PC-3 (cell line): ENCODE data around the gene NUAK1. TPM values are rescaled to one million over a fixed set of nuclear protein-coding genes. Genes with fewer than 3 reads are reported as not detected.

Experiments used
- ATAC-seq: fragments of 200-7000 bp; cut with Tn5 transposase; 2 replicates; pipeline ENCODE4 v1.9.1; 2020; ENCODE audit warnings: mild to moderate bottlenecking, moderate library complexity
- BruUV-seq: library from RNA; stranded (reverse); fragments of 400-500 nt; replicated peaks from 2 replicates; lab custom pipeline; 2021; lab: Mats Ljungman, UMichigan
- CTCF ChIA-PET: fragments of 300-600 bp; sonication (Branson Sonifier 250); formaldehyde crosslinking; loops from one replicate; lab custom pipeline; 2022; ENCODE audit warnings: antibody characterized with exemption; lab: Charles Lee
- POLR2A ChIA-PET: fragments of 300-600 bp; sonication (Branson Sonifier 250); formaldehyde crosslinking; loops from one replicate; lab custom pipeline; 2022; ENCODE audit warnings: antibody characterized with exemption; ENCODE audit not compliant: unreplicated experiment; lab: Charles Lee
- DNase-seq: peaks from one replicate; pipeline ENCODE4 v3.0.0-alpha.2; 2015
- H2AFZ ChIP-seq: fragments of 300-600 bp; sonication (generic); 2 replicates; pipeline ENCODE4 v1.6.0; 2016; ENCODE audit warnings: antibody characterized with exemption, low read length
- H3F3A ChIP-seq: fragments of 300-600 bp; sonication (generic); one replicate; pipeline ENCODE4 v1.6.0; 2017; ENCODE audit warnings: antibody characterized with exemption, low read length, control low read depth, mild to moderate bottlenecking; ENCODE audit not compliant: unreplicated experiment
- H3K27ac ChIP-seq: fragments of 300-600 bp; sonication (generic); 2 replicates; pipeline ENCODE4 v1.5.1; 2016; ENCODE audit warnings: mild to moderate bottlenecking, low read length
- H3K27me3 ChIP-seq: fragments of 300-600 bp; sonication (generic); 2 replicates; pipeline ENCODE4 v1.6.1; 2016; ENCODE audit warnings: low read length, mixed read lengths
- H3K36me3 ChIP-seq: fragments of 300-600 bp; sonication (generic); 2 replicates; pipeline ENCODE4 v1.6.1; 2016; ENCODE audit warnings: low read depth, mixed run types, low read length, mixed read lengths
- H3K4me1 ChIP-seq: fragments of 300-600 bp; sonication (generic); 2 replicates; pipeline ENCODE4 v1.5.1; 2016; ENCODE audit warnings: low read length; ENCODE audit not compliant: insufficient read depth
- H3K4me2 ChIP-seq: fragments of 300-600 bp; sonication (generic); 2 replicates; pipeline ENCODE4 v1.6.0; 2016; ENCODE audit warnings: low read length
- H3K4me3 ChIP-seq: fragments of 300-600 bp; sonication (generic); 2 replicates; pipeline ENCODE4 v1.5.1; 2016; ENCODE audit warnings: mild to moderate bottlenecking, low read length, mixed read lengths
- H3K79me2 ChIP-seq: fragments of 300-600 bp; sonication (generic); 2 replicates; pipeline ENCODE4 v1.6.1; 2017; ENCODE audit warnings: low read length, mixed read lengths
- H3K9ac ChIP-seq: fragments of 300-600 bp; sonication (generic); 2 replicates; pipeline ENCODE4 v1.6.0; 2016; ENCODE audit warnings: mild to moderate bottlenecking, low read length
- H3K9me2 ChIP-seq: fragments of 300-600 bp; sonication (generic); replicated peaks from 2 replicates; pipeline ENCODE4 v1.6.1; 2016; ENCODE audit warnings: mixed run types, low read length, mixed read lengths
- H3K9me3 ChIP-seq: fragments of 300-600 bp; sonication (generic); 2 replicates; pipeline ENCODE4 v1.6.1; 2016; ENCODE audit warnings: low read length, mixed read lengths
- H4K20me1 ChIP-seq: fragments of 300-600 bp; sonication (generic); 2 replicates; pipeline ENCODE4 v1.6.1; 2016; ENCODE audit warnings: low read length, mixed read lengths
- EZH2 ChIP-seq: fragments of 300-600 bp; sonication (generic); IDR thresholded peaks from one replicate; pipeline ENCODE4 v1.6.1; 2017; ENCODE audit warnings: antibody characterized with exemption, mild to moderate bottlenecking, low read length; ENCODE audit not compliant: unreplicated experiment
- EZH2phosphoT487 ChIP-seq: fragments of 300-600 bp; sonication (generic); IDR thresholded peaks from 2 replicates; pipeline ENCODE4 v1.6.1; 2018; ENCODE audit warnings: mild to moderate bottlenecking, antibody characterized with exemption, low read length, borderline replicate concordance
- intact Hi-C: fragments of 100-400 bp; cut with micrococcal nuclease; formaldehyde crosslinking; loops from 2 replicates; pipeline ENCODE4 v1.9.0; 2023
- total RNA-seq: library from RNA; depleted of rRNA; stranded (reverse); fragments of >200 nt; gene quantifications from 2 replicates; pipeline ENCODE4 v1.2.3, GENCODE V29; 2014
- TF ChIP-seq, protein P1 (sequence below): fragments of 300-600 bp; sonication (generic); conservative IDR thresholded peaks from 2 replicates; pipeline ENCODE4 v1.5.1; 2017; ENCODE audit warnings: antibody characterized with exemption, low read depth, mild to moderate bottlenecking, low read length

NUAK1 gene
- total RNA-seq, 1 experiment from 2014 or later = 9.8 TPM

DNA sequence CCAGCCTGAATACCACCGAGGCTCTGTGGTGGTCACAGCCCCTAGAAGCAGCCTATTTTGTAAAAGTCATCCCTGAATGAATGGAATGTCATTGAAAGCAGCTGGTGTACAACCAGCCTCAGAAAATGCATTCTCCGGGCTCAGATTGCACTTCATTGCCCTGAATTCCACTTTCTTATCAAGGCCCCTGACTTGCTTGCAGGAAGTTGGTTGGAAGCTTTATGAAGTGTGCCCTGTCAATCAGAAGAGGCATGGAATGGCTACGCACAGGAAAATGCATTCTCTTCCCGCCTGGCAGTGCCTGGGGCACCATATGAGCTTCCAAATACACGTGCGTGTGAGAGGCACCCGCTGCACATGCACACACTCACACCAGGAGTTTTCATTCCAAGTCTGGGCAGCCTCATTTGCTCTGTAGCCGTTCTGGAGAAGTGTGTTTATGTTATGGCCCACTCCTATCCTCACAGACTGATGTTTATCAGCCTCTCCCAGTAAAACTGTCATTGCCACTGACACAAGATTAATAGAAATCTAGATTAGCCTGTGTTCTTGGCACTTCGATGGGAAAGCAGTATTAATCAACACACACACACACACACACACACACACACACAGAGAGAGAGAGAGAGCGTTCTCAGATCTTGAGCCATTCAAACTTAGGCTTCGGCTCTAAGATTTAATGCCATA is 63.9 kb downstream of the NUAK1 start:
- no peak for ATAC-seq
- Histone ChIP-seq H3F3A (no peaks in the 10 kb centered on the region), H3K4me3 (no peak overlapping the region), H3K4me2 (0 out of 2 replicates have a peak overlapping the region, but pooled peaks have one; percentile 24), H3K27ac (no peak overlapping the region), H3K9me3 (no peaks in the 10 kb centered on the region), H3K36me3 (no peaks in the 10 kb centered on the region), H3K9me2 (no peaks in the 10 kb centered on the region), H3K9ac (no peak overlapping the region), H2AFZ (no peak overlapping the region), H4K20me1 (no peaks in the 10 kb centered on the region), H3K4me1 (peaks cover 18% of the 10 kb centered on the region), H3K27me3 (no peaks in the 10 kb centered on the region), H3K79me2 (no peaks in the 10 kb centered on the region)
- POLR2A ChIA-PET = no interaction called here
- intact Hi-C loops = no loop called here
- TF ChIP-seq, protein P1, sequence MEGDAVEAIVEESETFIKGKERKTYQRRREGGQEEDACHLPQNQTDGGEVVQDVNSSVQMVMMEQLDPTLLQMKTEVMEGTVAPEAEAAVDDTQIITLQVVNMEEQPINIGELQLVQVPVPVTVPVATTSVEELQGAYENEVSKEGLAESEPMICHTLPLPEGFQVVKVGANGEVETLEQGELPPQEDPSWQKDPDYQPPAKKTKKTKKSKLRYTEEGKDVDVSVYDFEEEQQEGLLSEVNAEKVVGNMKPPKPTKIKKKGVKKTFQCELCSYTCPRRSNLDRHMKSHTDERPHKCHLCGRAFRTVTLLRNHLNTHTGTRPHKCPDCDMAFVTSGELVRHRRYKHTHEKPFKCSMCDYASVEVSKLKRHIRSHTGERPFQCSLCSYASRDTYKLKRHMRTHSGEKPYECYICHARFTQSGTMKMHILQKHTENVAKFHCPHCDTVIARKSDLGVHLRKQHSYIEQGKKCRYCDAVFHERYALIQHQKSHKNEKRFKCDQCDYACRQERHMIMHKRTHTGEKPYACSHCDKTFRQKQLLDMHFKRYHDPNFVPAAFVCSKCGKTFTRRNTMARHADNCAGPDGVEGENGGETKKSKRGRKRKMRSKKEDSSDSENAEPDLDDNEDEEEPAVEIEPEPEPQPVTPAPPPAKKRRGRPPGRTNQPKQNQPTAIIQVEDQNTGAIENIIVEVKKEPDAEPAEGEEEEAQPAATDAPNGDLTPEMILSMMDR = no peak
- TF ChIP-seq EZH2 (no peak), EZH2phosphoT487 (no peak)
- BruUV-seq = no TSS peak
- no peak for DNase-seq
- CTCF ChIA-PET = no interaction called here

DNA sequence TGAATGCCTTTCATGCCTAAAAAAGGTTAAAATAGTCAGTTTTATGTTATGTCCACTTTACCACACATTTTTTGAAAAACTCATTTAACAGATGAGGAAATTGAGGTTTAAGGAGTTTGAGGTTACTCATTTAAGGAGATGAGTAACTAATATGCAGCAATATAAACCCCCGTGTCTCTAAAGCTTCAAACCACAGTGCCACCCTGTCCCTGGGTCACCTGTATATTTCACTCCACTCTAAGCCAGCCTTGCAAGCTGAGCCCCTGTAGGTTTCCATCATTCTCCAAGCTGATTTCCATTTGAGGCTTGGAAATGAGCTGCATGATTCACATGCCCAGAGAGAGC is 64.4 kb downstream of the NUAK1 start:
- Histone ChIP-seq H3K9me2 (no peaks in the 10 kb centered on the region), H3K4me2 (0 out of 2 replicates have a peak overlapping the region, but pooled peaks have one; percentile 24), H3K9me3 (no peaks in the 10 kb centered on the region), H3K27ac (no peak overlapping the region), H2AFZ (no peak overlapping the region), H4K20me1 (no peaks in the 10 kb centered on the region), H3K79me2 (no peaks in the 10 kb centered on the region), H3K27me3 (no peaks in the 10 kb centered on the region), H3F3A (no peaks in the 10 kb centered on the region), H3K4me3 (no peak overlapping the region), H3K4me1 (peaks cover 18% of the 10 kb centered on the region), H3K36me3 (no peaks in the 10 kb centered on the region), H3K9ac (no peak overlapping the region)
- POLR2A ChIA-PET = no interaction called here
- peak; percentile 24 for DNase-seq
- peak; percentile 8; the same call in 1 of the 2 replicates for ATAC-seq
- intact Hi-C loops = no loop called here
- BruUV-seq = no TSS peak
- CTCF ChIA-PET = no interaction called here
- TF ChIP-seq EZH2phosphoT487 (no peak), EZH2 (no peak)
- TF ChIP-seq, protein P1 = no peak

DNA sequence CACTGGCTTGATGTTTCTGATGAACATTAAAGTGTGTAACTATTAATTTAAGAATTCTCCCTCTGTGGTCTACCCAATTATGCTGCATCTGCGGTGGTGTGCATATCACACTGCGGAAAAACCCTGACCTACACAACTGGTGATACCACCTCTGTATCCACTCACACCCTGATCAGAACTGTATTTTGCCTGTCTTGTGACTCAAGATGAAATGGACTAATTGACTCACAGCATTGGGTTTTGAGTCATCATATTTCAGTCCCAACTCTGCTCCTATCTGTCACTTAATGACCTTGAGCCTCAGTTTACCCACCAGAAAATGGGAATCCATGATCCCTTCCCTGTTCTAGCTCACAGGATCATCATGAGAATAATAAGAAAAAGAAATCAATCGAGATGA is 65.6 kb downstream of the NUAK1 start:
- H3K27me3 ChIP-seq = no peaks in the 10 kb centered on the region
- no peak overlapping the region for H3K4me3 ChIP-seq
- H3K9ac ChIP-seq = no peak overlapping the region
- no peaks in the 10 kb centered on the region for H3K9me3 ChIP-seq
- TF ChIP-seq, protein P1 = no peak
- TF ChIP-seq EZH2 (no peak), EZH2phosphoT487 (no peak)
- H3K4me1 ChIP-seq = peaks cover 9% of the 10 kb centered on the region; the same call in 1 of the 2 replicates
- H3K4me2 ChIP-seq = no peak overlapping the region
- H2AFZ ChIP-seq = no peak overlapping the region
- no peaks in the 10 kb centered on the region for H3K9me2 ChIP-seq
- CTCF ChIA-PET = no interaction called here
- no peak for ATAC-seq
- POLR2A ChIA-PET = no interaction called here
- H3F3A ChIP-seq = no peaks in the 10 kb centered on the region
- no peaks in the 10 kb centered on the region for H4K20me1 ChIP-seq
- H3K27ac ChIP-seq = no peak overlapping the region
- no peaks in the 10 kb centered on the region for H3K36me3 ChIP-seq
- H3K79me2 ChIP-seq = no peaks in the 10 kb centered on the region
- intact Hi-C loops = no loop called here
- DNase-seq = no peak
- no TSS peak for BruUV-seq
